Natural killer cell (primary cell): Measurements from ENCODE around the gene CRADD. TPM values are rescaled to one million over a fixed set of nuclear protein-coding genes. Genes with fewer than 3 reads are reported as not detected.

Experiments
- ATAC-seq, 3 donors: fragments of 150-1000 bp in 2 of 3; fragments of 200-7000 bp in 1 of 3; cut with Tn5 transposase; 1 replicate in 1 of 3; 2 replicates in 2 of 3; pipeline ENCODE4 v1.10.0; 2021; ENCODE audit warnings: mild to moderate bottlenecking in 2 of 3, moderate library complexity in 2 of 3
- DNase-seq, 2 donors: peaks; one replicate each; pipeline versions ENCODE4 v3.0.0 to v3.0.0-alpha.2; 2013 to 2021; ENCODE audit warnings: mixed read lengths in 1 of 2
- H3K27ac ChIP-seq: one replicate; pipeline ENCODE4 v1.5.1; 2013; ENCODE audit warnings: mild to moderate bottlenecking, low read length
- H3K27me3 ChIP-seq: one replicate; pipeline ENCODE4 v1.6.1; 2013; ENCODE audit warnings: low read length; ENCODE audit not compliant: control insufficient read depth, insufficient read depth
- H3K36me3 ChIP-seq: one replicate; pipeline ENCODE4 v1.6.1; 2013; ENCODE audit warnings: low read length; ENCODE audit not compliant: control insufficient read depth, insufficient read depth
- H3K4me1 ChIP-seq: one replicate; pipeline ENCODE4 v1.6.1; 2013; ENCODE audit warnings: low read length; ENCODE audit not compliant: control insufficient read depth, insufficient read depth
- H3K4me3 ChIP-seq: one replicate; pipeline ENCODE4 v1.5.1; 2013; ENCODE audit warnings: low read length
- H3K9me3 ChIP-seq: one replicate; pipeline ENCODE4 v1.6.1; 2013; ENCODE audit warnings: low read length; ENCODE audit not compliant: control insufficient read depth, insufficient read depth
- H3K27ac Mint-ChIP-seq, 2 donors: one replicate each; pipeline ENCODE4 v1.8.0; 2022; ENCODE audit warnings: mild to moderate bottlenecking in 2 of 2, mixed read lengths in 2 of 2, moderate library complexity in 1 of 2
- H3K27me3 Mint-ChIP-seq, 2 donors: one replicate each; pipeline ENCODE4 v1.8.0; 2022; ENCODE audit warnings: low read depth in 2 of 2, mixed read lengths in 2 of 2
- H3K36me3 Mint-ChIP-seq: one replicate; pipeline ENCODE4 v1.8.0; 2022; ENCODE audit warnings: mixed read lengths
- H3K4me1 Mint-ChIP-seq, 2 donors: one replicate each; pipeline ENCODE4 v1.8.0; 2022; ENCODE audit warnings: mixed read lengths in 2 of 2
- H3K4me3 Mint-ChIP-seq: one replicate; pipeline ENCODE4 v1.8.0; 2022; ENCODE audit warnings: mild to moderate bottlenecking, moderate library complexity, mixed read lengths
- H3K9me3 Mint-ChIP-seq, 2 donors: one replicate each; pipeline ENCODE4 v1.8.0; 2022; ENCODE audit warnings: mixed read lengths in 2 of 2
- CTCF ChIP-seq: fragments of 200-600 bp; IDR thresholded peaks from one replicate; pipeline ENCODE4 v1.8.0; 2022; ENCODE audit warnings: antibody characterized with exemption
- WGBS: methylation state at CpG from one replicate; pipeline ENCODE4 v1.1.7; 2013; ENCODE audit warnings: missing lambda C conversion rate; ENCODE audit not compliant: insufficient coverage; 5-methylcytosine and 5-hydroxymethylcytosine counted together
- intact Hi-C: fragments of 100-400 bp; cut with micrococcal nuclease; formaldehyde crosslinking; loops from one replicate; pipeline ENCODE4 v1.14.2; 2022
- total RNA-seq, 4 donors: library from RNA; stranded (reverse); fragments of 120-200 nt in 1 of 4; gene quantifications; one replicate each; pipeline versions ENCODE4 v1.2.3 to v1.2.4, GENCODE V29; 2013 to 2022

Gene CRADD
- total RNA-seq, 3 donors from 2014 or later (not counting 1 experiment from before 2014, with no cell fraction given), result 19.1 to 27.5 (median 26.4) TPM

GRCh38 chr12:93680006-93680405 lies 2.8 kb downstream of the CRADD start:
- DNase-seq (no peak), ATAC-seq (no peak)
- H3K9me3 Mint-ChIP-seq, result no peaks in the 10 kb centered on the region
- Histone ChIP-seq H3K4me3 (no peak overlapping the region), H3K36me3 (no peaks in the 10 kb centered on the region), H3K9me3 (no peaks in the 10 kb centered on the region), H3K27me3 (no peaks in the 10 kb centered on the region), H3K27ac (no peak overlapping the region), H3K4me1 (peaks cover 20% of the 10 kb centered on the region)
- peaks cover 52 to 53% of the 10 kb centered on the region in 2 donors for H3K4me1 Mint-ChIP-seq
- H3K4me3 Mint-ChIP-seq, result peak overlapping the region; percentile 14
- no peaks in the 10 kb centered on the region for H3K36me3 Mint-ChIP-seq
- peak overlapping the region in 1 of 2 donors; percentile 99 for H3K27ac Mint-ChIP-seq
- no peaks in the 10 kb centered on the region for H3K27me3 Mint-ChIP-seq
- no peak for TF ChIP-seq CTCF
- WGBS, result no CpG with 5 or more reads among the region's 2 CpGs
- intact Hi-C loops, result no loop called here

- H3K9me3 ChIP-seq, result no peaks in the 10 kb centered on the region
- intact Hi-C loops, result no loop called here
- Mint-ChIP-seq H3K27me3 (no peaks in the 10 kb centered on the region), H3K9me3 (no peaks in the 10 kb centered on the region), H3K27ac (peak overlapping the region in 1 of 2 donors; percentile 17), H3K4me1 (peaks cover 42 to 44% of the 10 kb centered on the region in 2 donors), H3K36me3 (no peaks in the 10 kb centered on the region), H3K4me3 (no peak overlapping the region)
- no peak for ATAC-seq
- WGBS, result 91% methylated on average over 5 of the region's 5 CpGs
- no peak overlapping the region for H3K27ac ChIP-seq
- DNase-seq, result no peak
- H3K27me3 ChIP-seq, result no peaks in the 10 kb centered on the region
- TF ChIP-seq CTCF, result no peak
- peaks cover 14% of the 10 kb centered on the region for H3K4me1 ChIP-seq
- no peak overlapping the region for H3K4me3 ChIP-seq
- H3K36me3 ChIP-seq, result no peaks in the 10 kb centered on the region
Measured at GRCh38 chr12:93682846-93683261, 5.7 kb downstream of the CRADD start.

- peak overlapping the region in 1 of 2 donors; percentile 68 for H3K27ac Mint-ChIP-seq
- H3K36me3 ChIP-seq, result no peaks in the 10 kb centered on the region
- H3K27me3 ChIP-seq, result no peaks in the 10 kb centered on the region
- no peak overlapping the region for H3K4me3 Mint-ChIP-seq
- no peak for TF ChIP-seq CTCF
- H3K4me1 ChIP-seq, result peaks cover 8% of the 10 kb centered on the region
- H3K36me3 Mint-ChIP-seq, result no peaks in the 10 kb centered on the region
- no peaks in the 10 kb centered on the region for H3K27me3 Mint-ChIP-seq
- WGBS, result over 99% methylated on average over 5 of the region's 5 CpGs
- H3K9me3 ChIP-seq, result no peaks in the 10 kb centered on the region
- ATAC-seq, result no peak
- DNase-seq, result no peak
- H3K4me1 Mint-ChIP-seq, result peaks cover 37 to 38% of the 10 kb centered on the region in 2 donors
- H3K27ac ChIP-seq, result no peak overlapping the region
- intact Hi-C loops, result no loop called here
- no peak overlapping the region for H3K4me3 ChIP-seq
- H3K9me3 Mint-ChIP-seq, result no peaks in the 10 kb centered on the region
Measured at GRCh38 chr12:93683410-93683809, 6.2 kb downstream of the CRADD start.

DNA sequence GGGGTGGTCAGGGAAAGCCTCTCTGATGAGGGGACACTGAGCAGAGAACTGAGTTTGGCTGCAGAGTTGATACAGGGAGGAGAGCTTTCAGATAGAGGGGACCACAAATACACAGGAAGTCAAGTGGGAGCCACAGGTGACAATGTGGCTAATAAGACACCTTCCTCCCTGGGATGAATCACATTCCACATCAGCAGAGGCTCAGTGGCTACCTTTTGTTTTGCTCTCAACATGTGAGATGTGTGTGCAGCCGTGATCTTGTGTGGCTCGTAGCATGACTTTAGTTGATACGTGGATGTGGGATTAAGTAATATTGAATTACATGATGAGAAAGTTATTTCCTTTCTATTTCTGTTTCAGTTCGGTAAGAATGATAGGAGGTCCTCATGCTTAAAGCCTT lies 7.5 kb downstream of the CRADD start:
- no peaks in the 10 kb centered on the region for H3K36me3 ChIP-seq
- no peaks in the 10 kb centered on the region for H3K27me3 ChIP-seq
- WGBS, result 44% methylated on average over 4 of the region's 4 CpGs
- ATAC-seq (peak; percentile 48 to 57 (median 53)), DNase-seq (no peak)
- no peaks in the 10 kb centered on the region for H3K9me3 ChIP-seq
- H3K4me1 ChIP-seq, result peaks cover 8% of the 10 kb centered on the region
- no peak overlapping the region for H3K27ac ChIP-seq
- intact Hi-C loops, result no loop called here
- H3K4me3 ChIP-seq, result no peak overlapping the region
- no peak for TF ChIP-seq CTCF
- no peaks in the 10 kb centered on the region for H3K36me3 Mint-ChIP-seq
- H3K4me1 Mint-ChIP-seq, result peaks cover 40 to 45% of the 10 kb centered on the region in 2 donors
- no peaks in the 10 kb centered on the region for H3K9me3 Mint-ChIP-seq
- H3K4me3 Mint-ChIP-seq, result peak overlapping the region; percentile 56
- no peaks in the 10 kb centered on the region for H3K27me3 Mint-ChIP-seq
- H3K27ac Mint-ChIP-seq, result peak overlapping the region; percentile 66 to 68
